SU-DHL-6 (cell line): ENCODE measurements around the gene ST8SIA5.

ENCODE experiments used
- H2AFZ ChIP-seq: fragments of 200-600 bp; sonication (generic); 2 replicates; pipeline ENCODE4 v1.6.1; 2014; ENCODE audit warnings: low read depth, mild to moderate bottlenecking, moderate library complexity, mixed read lengths, antibody characterized with exemption, low read length; ENCODE audit not compliant: severe bottlenecking
- H3F3A ChIP-seq: fragments of 200-600 bp; shearing (Covaris generic); 2 replicates; pipeline ENCODE4 v1.6.0; 2016; ENCODE audit warnings: antibody characterized with exemption, mild to moderate bottlenecking; ENCODE audit not compliant: insufficient read depth
- H3K27ac ChIP-seq: fragments of 200-600 bp; sonication (generic); 2 replicates; pipeline ENCODE4 v1.5.1; 2016; ENCODE audit warnings: low read depth, mild to moderate bottlenecking, low read length, moderate library complexity, mixed read lengths
- H3K27me3 ChIP-seq: fragments of 200-600 bp; sonication (generic), shearing (Covaris generic); 2 replicates; pipeline ENCODE4 v1.6.0; 2014; ENCODE audit warnings: mild to moderate bottlenecking, low read length
- H3K36me3 ChIP-seq: fragments of 200-600 bp; sonication (generic); 2 replicates; pipeline ENCODE4 v1.6.1; 2014; ENCODE audit warnings: mild to moderate bottlenecking, low read length, mixed read lengths
- H3K4me2 ChIP-seq: fragments of 300-600, 200-600 bp; shearing (Covaris generic), sonication (generic); 2 replicates; pipeline ENCODE4 v1.6.0; 2014; ENCODE audit warnings: low read length, low read depth, mild to moderate bottlenecking; ENCODE audit not compliant: poor library complexity, severe bottlenecking
- H3K4me3 ChIP-seq: fragments of 200-600 bp; sonication (generic); 2 replicates; pipeline ENCODE4 v1.5.1; 2014; ENCODE audit warnings: antibody characterized with exemption, low read length, mild to moderate bottlenecking, mixed read lengths; ENCODE audit not compliant: insufficient read depth, poor library complexity, severe bottlenecking
- H3K79me2 ChIP-seq: fragments of 200-600 bp; sonication (generic); 2 replicates; pipeline ENCODE4 v1.6.1; 2014; ENCODE audit warnings: mild to moderate bottlenecking, low read length, moderate library complexity; ENCODE audit not compliant: insufficient read depth
- H3K9ac ChIP-seq: fragments of 200-600 bp; sonication (generic); 2 replicates; pipeline ENCODE4 v1.7.0; 2014; ENCODE audit warnings: mild to moderate bottlenecking, low read length
- H3K9me2 ChIP-seq: fragments of 200-600 bp; sonication (generic); replicated peaks from 2 replicates; pipeline ENCODE4 v1.6.1; 2014; ENCODE audit warnings: low read length; ENCODE audit not compliant: insufficient read depth
- H3K9me3 ChIP-seq: fragments of 200-600 bp; sonication (generic); 2 replicates; pipeline ENCODE4 v1.6.1; 2014; ENCODE audit warnings: low read length, mixed read lengths; ENCODE audit not compliant: insufficient read depth
- H4K20me1 ChIP-seq: fragments of 200-600 bp; sonication (generic); 2 replicates; pipeline ENCODE4 v1.6.1; 2014; ENCODE audit warnings: low read depth, mild to moderate bottlenecking, antibody characterized with exemption, low read length, moderate library complexity, mixed read lengths
- CTCF ChIP-seq: fragments of 200-600 bp; sonication (generic); IDR thresholded peaks from one replicate; pipeline ENCODE4 v1.5.1; 2017; ENCODE audit warnings: antibody characterized with exemption, mild to moderate bottlenecking, low read length, moderate library complexity; ENCODE audit not compliant: insufficient read depth, poor library complexity, severe bottlenecking
- EZH2phosphoT487 ChIP-seq: fragments of 200-600 bp; sonication (generic), shearing (Covaris generic); conservative IDR thresholded peaks from 2 replicates; pipeline ENCODE4 v1.6.1; 2018; ENCODE audit warnings: mild to moderate bottlenecking, antibody characterized with exemption, low read length, moderate library complexity, mixed read lengths

Gene ST8SIA5

GRCh38 chr18:46686186-46686585 lies 70.7 kb downstream of the ST8SIA5 start:
- Histone ChIP-seq H3K9me3 (no peaks in the 10 kb centered on the region), H3K27me3 (no peaks in the 10 kb centered on the region), H3K27ac (no peak overlapping the region), H3F3A (no peaks in the 10 kb centered on the region), H3K4me2 (no peak overlapping the region), H3K9ac (no peak overlapping the region), H2AFZ (no peak overlapping the region), H4K20me1 (no peaks in the 10 kb centered on the region), H3K79me2 (no peaks in the 10 kb centered on the region), H3K36me3 (no peaks in the 10 kb centered on the region), H3K4me3 (no peak overlapping the region), H3K9me2 (no peaks in the 10 kb centered on the region)
- TF ChIP-seq EZH2phosphoT487 (no peak), CTCF (no peak)

- Histone ChIP-seq H3K4me3 (no peak overlapping the region), H3K9me2 (no peaks in the 10 kb centered on the region), H3K27ac (no peak overlapping the region), H3K4me2 (no peak overlapping the region), H3K9ac (no peak overlapping the region), H3F3A (no peaks in the 10 kb centered on the region), H3K79me2 (no peaks in the 10 kb centered on the region), H3K27me3 (no peaks in the 10 kb centered on the region), H3K36me3 (no peaks in the 10 kb centered on the region), H4K20me1 (no peaks in the 10 kb centered on the region), H2AFZ (no peak overlapping the region), H3K9me3 (no peaks in the 10 kb centered on the region)
- TF ChIP-seq EZH2phosphoT487 (no peak), CTCF (no peak)
Measured at GRCh38 chr18:46683252-46683651, 73.6 kb downstream of the ST8SIA5 start.

- Histone ChIP-seq H3F3A (no peaks in the 10 kb centered on the region), H3K9me3 (no peaks in the 10 kb centered on the region), H3K4me2 (no peak overlapping the region), H3K79me2 (no peaks in the 10 kb centered on the region), H3K9me2 (no peaks in the 10 kb centered on the region), H3K4me3 (no peak overlapping the region), H3K9ac (no peak overlapping the region), H2AFZ (no peak overlapping the region), H3K27ac (no peak overlapping the region), H3K27me3 (no peaks in the 10 kb centered on the region), H3K36me3 (no peaks in the 10 kb centered on the region), H4K20me1 (no peaks in the 10 kb centered on the region)
- TF ChIP-seq EZH2phosphoT487 (no peak), CTCF (no peak)
Measured at GRCh38 chr18:46680784-46681695, 75.8 kb downstream of the ST8SIA5 start.
